Aorta (tissue), 5 donors: ENCODE results near the gene FBXO21. TPM values are rescaled to one million over a fixed set of nuclear protein-coding genes. Genes with fewer than 3 reads are reported as not detected.

Source experiments
- ATAC-seq: fragments of 200-7000 bp; cut with Tn5 transposase; one replicate; pipeline ENCODE4 v1.9.1; 2022; ENCODE audit warnings: moderate library complexity; ENCODE audit not compliant: low FRiP score
- DNase-seq, 2 donors: peaks; one replicate each; pipeline ENCODE4 v3.0.0-alpha.2; 2020
- H3K27ac ChIP-seq, 2 donors: one replicate each; pipeline ENCODE4 v1.5.1; 2013; ENCODE audit warnings: low read length in 2 of 2, mild to moderate bottlenecking in 2 of 2, moderate library complexity in 2 of 2, control low read depth in 1 of 2, inconsistent platforms in 1 of 2, low read depth in 1 of 2
- H3K27me3 ChIP-seq, 2 donors: one replicate each; pipeline ENCODE4 v1.6.1; 2013; ENCODE audit warnings: control low read depth in 1 of 2, low read length in 1 of 2, mild to moderate bottlenecking in 1 of 2, moderate library complexity in 1 of 2; ENCODE audit not compliant: insufficient read depth in 2 of 2, control insufficient read depth in 1 of 2
- H3K36me3 ChIP-seq, 2 donors: one replicate each; pipeline ENCODE4 v1.6.1; 2013; ENCODE audit warnings: control low read depth in 1 of 2, low read length in 1 of 2, mild to moderate bottlenecking in 1 of 2; ENCODE audit not compliant: insufficient read depth in 2 of 2, control insufficient read depth in 1 of 2
- H3K4me1 ChIP-seq, 2 donors: one replicate each; pipeline ENCODE4 v1.6.1; 2013; ENCODE audit warnings: low read length in 2 of 2, control low read depth in 1 of 2, mild to moderate bottlenecking in 1 of 2, moderate library complexity in 1 of 2; ENCODE audit not compliant: insufficient read depth in 2 of 2, control insufficient read depth in 1 of 2
- H3K4me3 ChIP-seq, 2 donors: one replicate each; pipeline ENCODE4 v1.5.1; 2013; ENCODE audit warnings: low read length in 2 of 2, control low read depth in 1 of 2, mild to moderate bottlenecking in 1 of 2
- H3K9me3 ChIP-seq: one replicate; pipeline ENCODE4 v1.6.1; 2013; ENCODE audit warnings: mild to moderate bottlenecking, low read length; ENCODE audit not compliant: control insufficient read depth
- WGBS, 2 donors: extraction: QIAGEN DNeasy Blood & Tissue Kit; methylation state at CpG; one replicate each; pipeline ENCODE4 v1.1.7; 2013; 5-methylcytosine and 5-hydroxymethylcytosine counted together
- intact Hi-C, 2 donors: fragments of 100-400 bp; cut with DNase I; formaldehyde crosslinking; loops; one replicate each; pipeline versions ENCODE4 v1.14.2 to v1.15.0; 2022
- polyA plus RNA-seq, 2 donors: library from polyadenylated mRNA; stranded (reverse); fragments of 200-250 nt; gene quantifications; one replicate each; pipeline ENCODE4 v1.2.3, GENCODE V29; 2013
- total RNA-seq, 2 donors: library from RNA; stranded (reverse); fragmentation: NEBNext Ultra II Directional; extraction: Animal tissue kit (Norgen Biotek cat#: 25700); gene quantifications; one replicate each; pipeline ENCODE4 v1.2.1, GENCODE V29; 2021
- donor health status: healthy with polysubstance abuse.
- donor health status: Bipolar disorder and iron deficiency.
- donor health status: DM: no; HTN: no; CAD: no.
- donor health status: DM: no; HTN: no; CAD: no.
- donor health status: DM: yes; HTN: yes; CAD: no.

FBXO21 gene
- total and polyA plus RNA-seq, 4 donors, result 9.3 to 35.8 (median 22.7) TPM

GRCh38 chr12:117165342-117165741 lies 24.9 kb downstream of the FBXO21 start:
- H3K27ac ChIP-seq, result no peak overlapping the region
- WGBS, 2 donors, result 82 to 83% methylated on average over 5 of the region's 5 CpGs
- peaks cover 7 to 14% of the 10 kb centered on the region in 2 donors for H3K36me3 ChIP-seq
- no peak for ATAC-seq
- intact Hi-C loops, result no loop called here
- no peak for DNase-seq
- H3K9me3 ChIP-seq, result no peaks in the 10 kb centered on the region
- no peaks in the 10 kb centered on the region for H3K4me1 ChIP-seq
- H3K27me3 ChIP-seq, result no peaks in the 10 kb centered on the region
- H3K4me3 ChIP-seq, result no peak overlapping the region

GRCh38 chr12:117162633-117163032 lies 27.6 kb downstream of the FBXO21 start:
- 79 to 87% methylated on average over 7 of the region's 7 CpGs for WGBS, 2 donors

GRCh38 chr12:117162167-117162539 lies 28.1 kb downstream of the FBXO21 start:
- no peaks in the 10 kb centered on the region for H3K4me1 ChIP-seq
- DNase-seq, result no peak
- no peak overlapping the region for H3K4me3 ChIP-seq
- no peak overlapping the region for H3K27ac ChIP-seq
- 91 to 92% methylated on average over 8 of the region's 8 CpGs for WGBS, 2 donors
- peaks cover 10 to 11% of the 10 kb centered on the region in 2 donors for H3K36me3 ChIP-seq
- intact Hi-C loops, result no loop called here
- H3K9me3 ChIP-seq, result no peaks in the 10 kb centered on the region
- no peaks in the 10 kb centered on the region for H3K27me3 ChIP-seq
- ATAC-seq, result no peak

More at GRCh38 chr12:117162633-117163032, 27.6 kb downstream of the FBXO21 start:
- ATAC-seq (no peak), DNase-seq (no peak)
- peaks cover 10 to 12% of the 10 kb centered on the region in 2 donors for H3K36me3 ChIP-seq
- H3K27ac ChIP-seq, result no peak overlapping the region
- H3K27me3 ChIP-seq, result no peaks in the 10 kb centered on the region
- intact Hi-C loops, result no loop called here
- H3K4me1 ChIP-seq, result no peaks in the 10 kb centered on the region
- H3K9me3 ChIP-seq, result no peaks in the 10 kb centered on the region
- no peak overlapping the region for H3K4me3 ChIP-seq

GRCh38 chr12:117161460-117162166 lies 28.7 kb downstream of the FBXO21 start:
- DNase-seq, result no peak
- no peaks in the 10 kb centered on the region for H3K9me3 ChIP-seq
- H3K27me3 ChIP-seq, result no peaks in the 10 kb centered on the region
- ATAC-seq, result no peak
- no peak overlapping the region for H3K27ac ChIP-seq
- peaks cover 7 to 11% of the 10 kb centered on the region in 2 donors for H3K36me3 ChIP-seq
- intact Hi-C loops, result no loop called here
- no peaks in the 10 kb centered on the region for H3K4me1 ChIP-seq
- 67% methylated on average over 10 of the region's 10 CpGs for WGBS, 2 donors
- no peak overlapping the region for H3K4me3 ChIP-seq

GRCh38 chr12:117159674-117160073 lies 30.6 kb downstream of the FBXO21 start:
- DNase-seq (no peak), ATAC-seq (no peak)
- Histone ChIP-seq H3K9me3 (no peaks in the 10 kb centered on the region), H3K27me3 (no peaks in the 10 kb centered on the region), H3K4me3 (no peak overlapping the region), H3K27ac (no peak overlapping the region), H3K36me3 (peaks cover 3 to 8% of the 10 kb centered on the region in 2 donors), H3K4me1 (no peaks in the 10 kb centered on the region)
- 89% methylated on average over 9 of the region's 9 CpGs for WGBS, 2 donors
- intact Hi-C loops, result loop anchor here in 1 of 2 donors (10.0 kb wide), 1 partner anchor 135 kb away; no protein-coding TSS in a partner anchor

GRCh38 chr12:117158911-117159553 lies 31.2 kb downstream of the FBXO21 start:
- no peaks in the 10 kb centered on the region for H3K4me1 ChIP-seq
- no peak overlapping the region for H3K27ac ChIP-seq
- intact Hi-C loops, result loop anchor here in 1 of 2 donors (10.0 kb wide), 1 partner anchor 134 kb away; no protein-coding TSS in a partner anchor
- H3K9me3 ChIP-seq, result no peaks in the 10 kb centered on the region
- H3K36me3 ChIP-seq, result peaks cover 3 to 8% of the 10 kb centered on the region in 2 donors
- ATAC-seq (no peak), DNase-seq (no peak)
- no peak overlapping the region for H3K4me3 ChIP-seq
- WGBS, 2 donors, result 68 to 88% methylated on average over 7 of the region's 7 CpGs
- H3K27me3 ChIP-seq, result no peaks in the 10 kb centered on the region

- ATAC-seq (no peak), DNase-seq (no peak)
- intact Hi-C loops, result loop anchor here in 1 of 2 donors (10.0 kb wide), 1 partner anchor 133 kb away; no protein-coding TSS in a partner anchor
- H3K4me1 ChIP-seq, result no peaks in the 10 kb centered on the region
- no peak overlapping the region for H3K4me3 ChIP-seq
- WGBS, 2 donors, result 86 to 96% methylated on average over 11 of the region's 11 CpGs
- no peaks in the 10 kb centered on the region for H3K27me3 ChIP-seq
- H3K9me3 ChIP-seq, result no peaks in the 10 kb centered on the region
- peaks cover 3 to 8% of the 10 kb centered on the region in 2 donors for H3K36me3 ChIP-seq
- no peak overlapping the region for H3K27ac ChIP-seq
Measured at GRCh38 chr12:117158096-117158495, 32.2 kb downstream of the FBXO21 start.

GRCh38 chr12:117155278-117156060 lies 34.8 kb downstream of the FBXO21 start:
- 74 to 80% methylated on average over 47 of the region's 47 CpGs for WGBS, 2 donors
- peak; percentile 49 to 83 for DNase-seq
- ATAC-seq, result peak; percentile 47
- no peak overlapping the region for H3K4me3 ChIP-seq
- H3K27me3 ChIP-seq, result no peaks in the 10 kb centered on the region
- H3K9me3 ChIP-seq, result no peaks in the 10 kb centered on the region
- intact Hi-C loops, result loop anchor here in 1 of 2 donors (10.0 kb wide), 1 partner anchor 131 kb away; no protein-coding TSS in a partner anchor
- no peaks in the 10 kb centered on the region for H3K4me1 ChIP-seq
- peaks cover 0 to 6% of the 10 kb centered on the region in 2 donors for H3K36me3 ChIP-seq
- H3K27ac ChIP-seq, result no peak overlapping the region
